ENCODE results near the gene IFIT3. TPM values are rescaled to one million over a fixed set of nuclear protein-coding genes. Genes with fewer than 3 reads are reported as not detected.
"Not testable (repeated sequence)": the region's sequence is repeated elsewhere in the genome, so short reads cannot be mapped to it uniquely, and the experiment has no call there.

Gene IFIT3
- total RNA-seq, 5 donors from 2014 or later (not counting 1 experiment from before 2014, with no cell fraction given): 2.3 to 4.4 (median 3.9) TPM

GRCh38 chr10:89329151-89329550 lies 1.4 kb downstream of the IFIT3 start:
- CTCF ChIA-PET: no interaction called here

DNA sequence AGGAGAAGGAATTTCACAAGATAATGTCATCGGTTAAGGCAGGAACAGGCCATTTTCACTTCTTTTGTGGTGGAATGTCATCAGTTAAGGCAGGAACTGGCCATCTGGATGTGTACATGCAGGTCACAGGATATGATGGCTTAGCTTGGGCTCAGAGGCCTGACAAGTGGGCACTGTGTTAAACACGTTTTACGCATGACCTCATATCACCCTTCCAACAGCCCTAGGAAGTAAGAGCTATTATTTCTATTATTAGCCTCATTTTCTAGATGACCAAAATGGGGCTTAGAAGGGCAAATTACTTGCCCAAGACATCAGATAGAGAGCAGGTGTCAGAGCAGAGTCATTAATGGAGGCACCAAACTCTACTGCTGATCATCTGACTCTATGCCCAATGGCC lies 2.2 kb downstream of the IFIT3 start:
- peak overlapping the region; percentile 23 to 29 for H3K27ac Mint-ChIP-seq
- not testable (repeated sequence) for H3K27me3 Mint-ChIP-seq; H3K36me3 ChIP-seq (ENCODE audit: control insufficient read depth in 2 of 2, extremely low read depth in 1 of 2, insufficient read depth in 1 of 2, low read length in 1 of 2); H3K9me3 Mint-ChIP-seq; DNase-seq; H3K9me3 ChIP-seq; ATAC-seq (replicated peaks in 1 of 4); H3K27ac ChIP-seq (ENCODE audit: low read length); H3K36me3 Mint-ChIP-seq; H3K27me3 ChIP-seq (replicated peaks in 1 of 2; ENCODE audit: control insufficient read depth in 2 of 2, extremely low read depth in 1 of 2, insufficient read depth in 2 of 2, low read length in 1 of 2); H3K4me3 ChIP-seq (ENCODE audit: control insufficient read depth in 1 of 2, extremely low read depth in 1 of 2, low read length in 1 of 2)
- ChIA-PET POLR2A (interaction anchor here in 1 of 2 donors (0.6 kb wide), 1 partner anchor 12 kb away, joined by 3 read pairs; no protein-coding TSS in a partner anchor), CTCF (interaction anchor here in 1 of 2 donors (0.5 kb wide), 1 partner anchor 35 kb away, joined by 6 read pairs; no protein-coding TSS in a partner anchor)
- H3K4me3 Mint-ChIP-seq: peak overlapping the region; percentile 42 to 95 (median 92)
- peaks cover 47 to 50% of the 10 kb centered on the region in 2 experiments for H3K4me1 ChIP-seq (ENCODE audit: control insufficient read depth in 1 of 2, extremely low read depth in 1 of 2, insufficient read depth in 2 of 2, low read length in 2 of 2)
- peaks cover 65 to 75% (median 74%) of the 10 kb centered on the region in 3 donors for H3K4me1 Mint-ChIP-seq
- WGBS (ENCODE audit: insufficient coverage): no CpG with 5 or more reads among the region's 3 CpGs

More at GRCh38 chr10:89329151-89329550, 1.4 kb downstream of the IFIT3 start:
- 100% methylated on average over 1 of the region's 2 CpGs for WGBS (ENCODE audit: insufficient coverage)
- Histone ChIP-seq H3K27me3 (replicated peaks in 1 of 2; ENCODE audit: control insufficient read depth in 2 of 2, extremely low read depth in 1 of 2, insufficient read depth in 2 of 2, low read length in 1 of 2) (no peaks in the 10 kb centered on the region), H3K4me1 (ENCODE audit: control insufficient read depth in 1 of 2, extremely low read depth in 1 of 2, insufficient read depth in 2 of 2, low read length in 2 of 2) (peaks cover 41% of the 10 kb centered on the region in 2 experiments), H3K27ac (ENCODE audit: low read length) (no peak overlapping the region), H3K4me3 (ENCODE audit: control insufficient read depth in 1 of 2, extremely low read depth in 1 of 2, low read length in 1 of 2) (no peak overlapping the region), H3K36me3 (ENCODE audit: control insufficient read depth in 2 of 2, extremely low read depth in 1 of 2, insufficient read depth in 1 of 2, low read length in 1 of 2) (no peaks in the 10 kb centered on the region), H3K9me3 (no peaks in the 10 kb centered on the region)
- POLR2A ChIA-PET: no interaction called here
- Mint-ChIP-seq H3K9me3 (no peaks in the 10 kb centered on the region), H3K27me3 (no peaks in the 10 kb centered on the region), H3K4me3 (peak overlapping the region; percentile 91 to 95 (median 92)), H3K27ac (no peak overlapping the region), H3K36me3 (no peaks in the 10 kb centered on the region), H3K4me1 (peaks cover 61 to 70% (median 69%) of the 10 kb centered on the region in 3 donors)
- ATAC-seq (replicated peaks in 1 of 4) (no peak), DNase-seq (no peak)

DNA sequence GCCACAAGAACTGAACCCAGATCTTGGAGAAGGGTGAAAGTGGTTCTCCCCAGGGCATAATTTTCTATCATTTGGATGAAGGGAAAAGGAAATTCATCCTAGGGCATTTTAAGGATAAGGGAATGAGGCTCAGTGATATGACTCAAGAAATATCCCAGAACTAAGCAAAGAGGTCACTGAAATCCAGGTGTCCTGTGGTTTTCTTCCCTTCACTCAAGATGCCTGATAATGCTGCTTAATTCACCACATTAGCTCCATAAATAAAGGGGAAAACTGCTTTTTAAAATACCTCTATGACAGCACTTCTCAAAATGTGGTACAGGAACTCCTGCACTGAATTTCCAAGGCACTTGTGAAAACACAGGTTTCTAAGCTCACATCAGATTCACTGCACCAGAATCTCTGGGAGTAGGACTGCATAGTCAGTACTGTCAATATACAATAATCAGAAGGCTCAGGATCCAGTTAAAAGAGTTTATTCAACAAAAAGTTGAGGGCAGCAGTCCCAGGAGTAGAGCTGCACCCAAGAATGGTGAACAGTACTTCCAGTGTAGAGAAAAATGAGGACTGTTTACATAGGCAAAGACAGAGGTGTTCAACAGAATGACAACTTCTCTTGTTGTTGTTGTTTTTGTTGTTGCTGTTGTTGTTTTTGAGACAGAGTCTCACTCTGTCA lies 2.9 kb downstream of the IFIT3 start:
- Mint-ChIP-seq H3K27ac (peak overlapping the region; percentile 33 to 91), H3K9me3 (no peaks in the 10 kb centered on the region), H3K36me3 (peaks cover 5% of the 10 kb centered on the region), H3K4me3 (peak overlapping the region; percentile 42 to 95 (median 80)), H3K27me3 (no peaks in the 10 kb centered on the region), H3K4me1 (peaks cover 71 to 82% (median 81%) of the 10 kb centered on the region in 3 donors)
- no peaks in the 10 kb centered on the region for H3K27me3 ChIP-seq (replicated peaks in 1 of 2; ENCODE audit: control insufficient read depth in 2 of 2, extremely low read depth in 1 of 2, insufficient read depth in 2 of 2, low read length in 1 of 2)
- H3K9me3 ChIP-seq: no peaks in the 10 kb centered on the region
- no peak overlapping the region for H3K27ac ChIP-seq (ENCODE audit: low read length)
- H3K36me3 ChIP-seq (ENCODE audit: control insufficient read depth in 2 of 2, extremely low read depth in 1 of 2, insufficient read depth in 1 of 2, low read length in 1 of 2): no peaks in the 10 kb centered on the region
- ChIA-PET POLR2A (interaction anchor here in 1 of 2 donors (0.6 kb wide), 1 partner anchor 12 kb away, joined by 3 read pairs; no protein-coding TSS in a partner anchor), CTCF (interaction anchor here in 1 of 2 donors (0.5 kb wide), 1 partner anchor 36 kb away, joined by 6 read pairs; no protein-coding TSS in a partner anchor)
- no peak for ATAC-seq (replicated peaks in 1 of 4)
- no peak for DNase-seq
- peaks cover 51 to 52% of the 10 kb centered on the region in 2 experiments for H3K4me1 ChIP-seq (ENCODE audit: control insufficient read depth in 1 of 2, extremely low read depth in 1 of 2, insufficient read depth in 2 of 2, low read length in 2 of 2)
- no peak overlapping the region for H3K4me3 ChIP-seq (ENCODE audit: control insufficient read depth in 1 of 2, extremely low read depth in 1 of 2, low read length in 1 of 2)

DNA sequence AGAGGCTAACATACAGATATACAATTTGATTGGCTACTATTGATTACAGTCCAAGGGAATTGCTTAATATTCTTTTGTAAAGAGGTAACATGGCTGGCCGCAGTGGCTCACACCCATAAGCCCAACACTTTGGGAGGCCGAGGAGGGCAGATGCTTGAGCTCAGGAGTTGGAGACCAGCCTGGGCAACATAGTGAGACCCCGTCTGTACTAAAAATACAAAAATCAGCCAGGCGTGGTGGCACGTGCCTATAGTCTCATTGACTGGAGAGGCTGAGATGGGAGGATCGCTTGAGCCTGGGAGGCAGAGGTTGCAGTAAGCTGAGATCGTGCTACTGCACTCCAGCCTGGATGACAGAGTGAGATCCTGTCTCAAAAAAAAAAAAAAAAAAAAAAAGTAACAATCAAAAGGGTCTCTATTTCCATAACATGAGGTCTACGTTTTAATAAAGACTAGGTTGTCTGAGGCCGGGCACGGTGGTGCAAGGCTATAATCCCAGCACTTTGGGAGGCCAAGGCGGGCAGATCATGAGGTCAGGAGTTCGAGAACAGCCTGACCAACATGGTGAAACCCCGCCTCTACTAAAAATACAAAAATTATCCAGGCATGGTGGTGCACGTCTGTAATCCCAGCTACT lies 3.8 kb downstream of the IFIT3 start:
- H3K27me3 Mint-ChIP-seq; H3K36me3 ChIP-seq (ENCODE audit: control insufficient read depth in 2 of 2, extremely low read depth in 1 of 2, insufficient read depth in 1 of 2, low read length in 1 of 2); H3K9me3 Mint-ChIP-seq; DNase-seq; ATAC-seq (replicated peaks in 1 of 4); H3K9me3 ChIP-seq; H3K36me3 Mint-ChIP-seq; H3K27me3 ChIP-seq (replicated peaks in 1 of 2; ENCODE audit: control insufficient read depth in 2 of 2, extremely low read depth in 1 of 2, insufficient read depth in 2 of 2, low read length in 1 of 2): not testable (repeated sequence)
- Mint-ChIP-seq H3K4me3 (peak overlapping the region; percentile 80 to 81 (median 80)), H3K4me1 (peaks cover 71 to 88% (median 88%) of the 10 kb centered on the region in 3 donors), H3K27ac (peak overlapping the region; percentile 91)
- ChIA-PET CTCF (interaction anchor here (0.6 to 2.0 kb wide), 7 partner anchors 9 to 83 kb away, joined by 3 to 15 read pairs (median 4); partner anchors contain the start of genes IFIT1 (in 1 of the 2), IFIT2 (in 1 of the 2), IFIT5 (in 1 of the 2) and LIPA (in 1 of the 2)), POLR2A (interaction anchor here (0.6 to 1.4 kb wide), 8 partner anchors 26 to 340 kb away, joined by 3 to 7 read pairs (median 4); partner anchors contain the start of genes IFIT1 (in 1 of the 2) and IFIT2 (in 1 of the 2))
- H3K4me3 ChIP-seq (ENCODE audit: control insufficient read depth in 1 of 2, extremely low read depth in 1 of 2, low read length in 1 of 2): peak overlapping the region in 1 of 2 donors; percentile 46
- H3K4me1 ChIP-seq (ENCODE audit: control insufficient read depth in 1 of 2, extremely low read depth in 1 of 2, insufficient read depth in 2 of 2, low read length in 2 of 2): peaks cover 51 to 52% of the 10 kb centered on the region in 2 experiments
- peak overlapping the region; percentile 57 for H3K27ac ChIP-seq (ENCODE audit: low read length)
- WGBS (ENCODE audit: insufficient coverage): 97% methylated on average over 5 of the region's 14 CpGs

- peaks cover 50 to 55% of the 10 kb centered on the region in 2 experiments for H3K4me1 ChIP-seq (ENCODE audit: control insufficient read depth in 1 of 2, extremely low read depth in 1 of 2, insufficient read depth in 2 of 2, low read length in 2 of 2)
- peak overlapping the region; percentile 57 for H3K27ac ChIP-seq (ENCODE audit: low read length)
- 6% methylated on average over 3 of the region's 5 CpGs for WGBS (ENCODE audit: insufficient coverage)
- ATAC-seq (replicated peaks in 1 of 4): peak; percentile 37 to 47 (median 39)
- Mint-ChIP-seq H3K27ac (peak overlapping the region; percentile 91), H3K4me3 (peak overlapping the region; percentile 80 to 81 (median 80)), H3K36me3 (peaks cover 5% of the 10 kb centered on the region), H3K4me1 (peaks cover 76 to 90% (median 88%) of the 10 kb centered on the region in 3 donors), H3K9me3 (no peaks in the 10 kb centered on the region), H3K27me3 (no peaks in the 10 kb centered on the region)
- ChIA-PET POLR2A (interaction anchor here (0.6 to 1.4 kb wide), 9 partner anchors 26 to 341 kb away, joined by 3 to 6 read pairs (median 4); partner anchors contain the start of genes IFIT2 (in 2 of the 2) and IFIT1 (in 1 of the 2)), CTCF (interaction anchor here (0.6 to 2.0 kb wide), 9 partner anchors 10 to 248 kb away, joined by 3 to 15 read pairs (median 4); partner anchors contain the start of genes IFIT1 (in 1 of the 2), IFIT2 (in 1 of the 2), IFIT5 (in 1 of the 2) and LIPA (in 1 of the 2))
- H3K27me3 ChIP-seq (replicated peaks in 1 of 2; ENCODE audit: control insufficient read depth in 2 of 2, extremely low read depth in 1 of 2, insufficient read depth in 2 of 2, low read length in 1 of 2): peaks cover 0 to 5% of the 10 kb centered on the region in 2 experiments
- no peaks in the 10 kb centered on the region for H3K36me3 ChIP-seq (ENCODE audit: control insufficient read depth in 2 of 2, extremely low read depth in 1 of 2, insufficient read depth in 1 of 2, low read length in 1 of 2)
- H3K4me3 ChIP-seq (ENCODE audit: control insufficient read depth in 1 of 2, extremely low read depth in 1 of 2, low read length in 1 of 2): peak overlapping the region; percentile 46 to 60
- no peaks in the 10 kb centered on the region for H3K9me3 ChIP-seq
- peak in 18 of 35 experiments; percentile 5 to 79 (median 30) for DNase-seq
Measured at GRCh38 chr10:89332123-89332633, 4.4 kb downstream of the IFIT3 start.

Data from T-cell (primary cell).